Neural progenitor cell (in vitro differentiated cells): ENCODE results near the gene GXYLT1. TPM values are rescaled to one million over a fixed set of nuclear protein-coding genes. Genes with fewer than 3 reads are reported as not detected.

ENCODE experiments used
- DNase-seq: peaks from one replicate; pipeline ENCODE4 v3.0.0-alpha.2; 2016; ENCODE audit warnings: low spot score
- H2AFZ ChIP-seq: fragments of 200-600 bp; sonication (generic); replicated peaks from 2 replicates; pipeline ENCODE4 v1.6.1; 2016; ENCODE audit warnings: antibody characterized with exemption
- H3F3A ChIP-seq: fragments of 200-600 bp; sonication (generic); 2 replicates; pipeline ENCODE4 v1.6.1; 2016; ENCODE audit warnings: antibody characterized with exemption, low read depth
- H3K27ac ChIP-seq: fragments of 200-600 bp; sonication (generic); 2 replicates; pipeline ENCODE4 v1.5.1; 2016; ENCODE audit warnings: mild to moderate bottlenecking
- H3K27me3 ChIP-seq: fragments of 200-600 bp; sonication (generic); 2 replicates; pipeline ENCODE4 v1.6.1; 2016; ENCODE audit warnings: mild to moderate bottlenecking, moderate library complexity
- H3K36me3 ChIP-seq: fragments of 200-600 bp; sonication (generic); 2 replicates; pipeline ENCODE4 v1.5.1; 2016
- H3K4me1 ChIP-seq: fragments of 200-600 bp; sonication (generic); 2 replicates; pipeline ENCODE4 v1.6.1; 2016; ENCODE audit warnings: mixed run types
- H3K4me2 ChIP-seq: fragments of 200-600 bp; sonication (generic); 2 replicates; pipeline ENCODE4 v1.6.1; 2016
- H3K4me3 ChIP-seq: fragments of 200-600 bp; sonication (generic); 2 replicates; pipeline ENCODE4 v1.5.1; 2016
- H3K79me2 ChIP-seq: fragments of 200-600 bp; sonication (generic); 2 replicates; pipeline ENCODE4 v1.6.1; 2016; ENCODE audit warnings: low read depth
- H3K9ac ChIP-seq: fragments of 200-600 bp; sonication (generic); 2 replicates; pipeline ENCODE4 v1.6.1; 2016
- H3K9me3 ChIP-seq: fragments of 200-600 bp; sonication (generic); 2 replicates; pipeline ENCODE4 v1.5.1; 2016; ENCODE audit warnings: low read depth
- H4K20me1 ChIP-seq: fragments of 200-600 bp; sonication (generic); 2 replicates; pipeline ENCODE4 v1.6.1; 2016; ENCODE audit warnings: low read depth
- H3K27ac Mint-ChIP-seq: 3 replicates; pipeline ENCODE4 v1.8.0; 2021; ENCODE audit warnings: mixed read lengths
- H3K27me3 Mint-ChIP-seq: 2 replicates; pipeline ENCODE4 v1.8.0; 2022; ENCODE audit warnings: low read depth, mild to moderate bottlenecking, inconsistent platforms, moderate library complexity, mixed read lengths; ENCODE audit not compliant: insufficient read depth
- H3K36me3 Mint-ChIP-seq: 3 replicates; pipeline ENCODE4 v1.8.0; 2021; ENCODE audit warnings: mixed read lengths
- H3K4me1 Mint-ChIP-seq: 3 replicates; pipeline ENCODE4 v1.8.0; 2021; ENCODE audit warnings: mixed read lengths
- H3K4me3 Mint-ChIP-seq: 3 replicates; pipeline ENCODE4 v1.8.0; 2021; ENCODE audit warnings: mild to moderate bottlenecking, moderate library complexity, mixed read lengths
- H3K9me3 Mint-ChIP-seq: 3 replicates; pipeline ENCODE4 v1.8.0; 2020; ENCODE audit warnings: mixed read lengths
- EZH2 ChIP-seq: fragments of 200-600 bp; sonication (generic); IDR thresholded peaks from 2 replicates; pipeline ENCODE4 v1.6.1; 2017; ENCODE audit warnings: antibody characterized with exemption, mild to moderate bottlenecking, moderate library complexity
- EZH2phosphoT487 ChIP-seq: fragments of 200-600 bp; sonication (generic); IDR thresholded peaks from 2 replicates; pipeline ENCODE4 v1.6.1; 2017; ENCODE audit warnings: antibody characterized with exemption
- total RNA-seq: library from RNA; depleted of rRNA; stranded (reverse); fragments of >200 nt; gene quantifications from 2 replicates; pipeline ENCODE4 v1.2.3, GENCODE V29; 2015; ENCODE audit warnings: low replicate concordance
- TF ChIP-seq, protein P1 (sequence below): fragments of 200-600 bp; sonication (generic); IDR thresholded peaks from 2 replicates; pipeline ENCODE4 v1.5.1; 2017; ENCODE audit warnings: antibody characterized with exemption, mild to moderate bottlenecking

Gene GXYLT1
- total RNA-seq, 1 donor from 2014 or later = 27.5 TPM

DNA sequence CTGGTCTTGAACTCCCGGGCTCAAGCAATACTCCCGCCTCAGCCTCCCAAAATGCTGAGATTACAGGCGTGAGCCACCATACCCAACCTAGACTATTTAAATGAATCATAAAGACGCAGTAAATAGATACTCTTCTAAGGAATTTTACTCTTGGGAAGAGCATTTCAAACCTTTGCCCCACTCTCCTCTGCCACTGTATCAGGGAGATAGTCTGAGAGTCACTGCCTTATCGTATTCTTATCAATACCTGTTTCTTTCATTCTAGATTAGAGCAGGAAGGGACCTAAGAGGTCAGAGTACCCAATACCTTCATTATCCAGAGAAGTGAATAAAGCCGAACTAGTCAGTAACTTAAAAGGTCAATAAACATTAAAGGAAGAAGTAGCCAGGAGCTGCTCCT, 15.8 kb downstream of the GXYLT1 start:
- Mint-ChIP-seq H3K4me3 (no peak overlapping the region), H3K4me1 (peaks cover 7% of the 10 kb centered on the region), H3K9me3 (peaks cover 7% of the 10 kb centered on the region), H3K36me3 (peaks cover 7% of the 10 kb centered on the region), H3K27me3 (no peaks in the 10 kb centered on the region), H3K27ac (no peak overlapping the region)
- TF ChIP-seq EZH2phosphoT487 (no peak), EZH2 (no peak)
- TF ChIP-seq, protein P1, sequence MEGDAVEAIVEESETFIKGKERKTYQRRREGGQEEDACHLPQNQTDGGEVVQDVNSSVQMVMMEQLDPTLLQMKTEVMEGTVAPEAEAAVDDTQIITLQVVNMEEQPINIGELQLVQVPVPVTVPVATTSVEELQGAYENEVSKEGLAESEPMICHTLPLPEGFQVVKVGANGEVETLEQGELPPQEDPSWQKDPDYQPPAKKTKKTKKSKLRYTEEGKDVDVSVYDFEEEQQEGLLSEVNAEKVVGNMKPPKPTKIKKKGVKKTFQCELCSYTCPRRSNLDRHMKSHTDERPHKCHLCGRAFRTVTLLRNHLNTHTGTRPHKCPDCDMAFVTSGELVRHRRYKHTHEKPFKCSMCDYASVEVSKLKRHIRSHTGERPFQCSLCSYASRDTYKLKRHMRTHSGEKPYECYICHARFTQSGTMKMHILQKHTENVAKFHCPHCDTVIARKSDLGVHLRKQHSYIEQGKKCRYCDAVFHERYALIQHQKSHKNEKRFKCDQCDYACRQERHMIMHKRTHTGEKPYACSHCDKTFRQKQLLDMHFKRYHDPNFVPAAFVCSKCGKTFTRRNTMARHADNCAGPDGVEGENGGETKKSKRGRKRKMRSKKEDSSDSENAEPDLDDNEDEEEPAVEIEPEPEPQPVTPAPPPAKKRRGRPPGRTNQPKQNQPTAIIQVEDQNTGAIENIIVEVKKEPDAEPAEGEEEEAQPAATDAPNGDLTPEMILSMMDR = no peak
- DNase-seq = no peak
- H4K20me1 ChIP-seq = peaks cover 9% of the 10 kb centered on the region
- H3K27ac ChIP-seq = no peak overlapping the region
- H3K4me1 ChIP-seq = peaks cover 14% of the 10 kb centered on the region
- no peak overlapping the region for H3K9ac ChIP-seq
- no peaks in the 10 kb centered on the region for H3K9me3 ChIP-seq
- no peak overlapping the region for H3K4me2 ChIP-seq
- no peak overlapping the region for H2AFZ ChIP-seq
- H3K79me2 ChIP-seq = peaks cover 76% of the 10 kb centered on the region
- H3F3A ChIP-seq = peaks cover 13% of the 10 kb centered on the region
- no peaks in the 10 kb centered on the region for H3K27me3 ChIP-seq
- H3K4me3 ChIP-seq = no peak overlapping the region
- H3K36me3 ChIP-seq = no peaks in the 10 kb centered on the region

DNA sequence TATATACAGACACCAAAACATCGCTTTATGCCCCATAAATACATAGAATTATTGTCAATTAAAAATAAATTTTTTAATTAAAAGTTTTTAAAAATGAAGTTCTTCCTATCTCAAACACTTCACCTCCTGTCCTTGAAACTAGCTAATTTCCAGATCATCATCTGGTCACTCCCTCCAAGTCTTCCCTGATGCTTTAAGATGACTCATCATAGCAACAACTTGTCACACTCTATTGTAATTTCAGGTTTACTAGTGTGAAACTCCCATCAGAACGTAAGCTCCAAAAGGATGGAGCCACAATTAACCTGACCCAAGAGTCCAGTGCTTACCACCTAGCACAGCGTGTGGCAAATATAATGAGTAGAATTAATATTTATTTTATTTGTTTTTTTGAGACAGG, 16.3 kb downstream of the GXYLT1 start:
- Histone ChIP-seq H3K79me2 (peaks cover 76% of the 10 kb centered on the region), H2AFZ (no peak overlapping the region), H3K27ac (no peak overlapping the region), H3K27me3 (no peaks in the 10 kb centered on the region), H3K4me3 (no peak overlapping the region), H3F3A (peaks cover 13% of the 10 kb centered on the region), H4K20me1 (peaks cover 9% of the 10 kb centered on the region), H3K36me3 (no peaks in the 10 kb centered on the region), H3K4me1 (peaks cover 14% of the 10 kb centered on the region), H3K9ac (no peak overlapping the region), H3K9me3 (no peaks in the 10 kb centered on the region), H3K4me2 (no peak overlapping the region)
- peaks cover 2% of the 10 kb centered on the region for H3K36me3 Mint-ChIP-seq
- peaks cover 7% of the 10 kb centered on the region for H3K4me1 Mint-ChIP-seq
- no peak overlapping the region for H3K27ac Mint-ChIP-seq
- peaks cover 4% of the 10 kb centered on the region for H3K9me3 Mint-ChIP-seq
- no peaks in the 10 kb centered on the region for H3K27me3 Mint-ChIP-seq
- no peak for TF ChIP-seq EZH2
- no peak overlapping the region for H3K4me3 Mint-ChIP-seq
- DNase-seq = no peak

DNA sequence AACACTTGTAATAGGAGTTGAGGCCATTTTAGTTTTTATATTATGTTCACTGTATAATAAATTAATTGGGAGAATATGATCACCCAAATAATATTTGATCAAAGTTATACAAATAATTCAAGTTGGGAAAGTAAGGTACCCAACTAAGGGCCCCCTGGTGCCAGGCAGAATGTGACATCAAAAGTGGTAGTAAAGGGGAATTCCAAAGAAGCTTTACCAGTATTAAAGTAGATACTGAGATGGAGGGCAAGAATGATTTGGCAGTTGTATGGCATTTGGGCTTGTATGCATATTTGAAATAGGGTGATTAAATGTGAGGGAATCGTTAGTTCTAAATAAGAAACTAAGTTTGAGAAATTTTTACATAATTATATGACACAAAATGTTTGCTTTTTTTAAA, 17.7 kb downstream of the GXYLT1 start:
- Histone ChIP-seq H3K27ac (no peak overlapping the region), H3F3A (peaks cover 13% of the 10 kb centered on the region), H3K4me3 (no peak overlapping the region), H3K27me3 (no peaks in the 10 kb centered on the region), H3K9me3 (no peaks in the 10 kb centered on the region), H3K9ac (no peak overlapping the region), H3K79me2 (peaks cover 77% of the 10 kb centered on the region), H3K4me1 (peaks cover 14% of the 10 kb centered on the region), H2AFZ (no peak overlapping the region), H4K20me1 (peaks cover 9% of the 10 kb centered on the region), H3K4me2 (no peak overlapping the region), H3K36me3 (no peaks in the 10 kb centered on the region)
- no peaks in the 10 kb centered on the region for H3K27me3 Mint-ChIP-seq
- H3K9me3 Mint-ChIP-seq = no peaks in the 10 kb centered on the region
- TF ChIP-seq EZH2phosphoT487 (no peak), EZH2 (no peak)
- TF ChIP-seq, protein P1 = no peak
- H3K4me3 Mint-ChIP-seq = no peak overlapping the region
- H3K4me1 Mint-ChIP-seq = peaks cover 7% of the 10 kb centered on the region
- H3K36me3 Mint-ChIP-seq = no peaks in the 10 kb centered on the region
- DNase-seq = no peak
- H3K27ac Mint-ChIP-seq = no peak overlapping the region

DNA sequence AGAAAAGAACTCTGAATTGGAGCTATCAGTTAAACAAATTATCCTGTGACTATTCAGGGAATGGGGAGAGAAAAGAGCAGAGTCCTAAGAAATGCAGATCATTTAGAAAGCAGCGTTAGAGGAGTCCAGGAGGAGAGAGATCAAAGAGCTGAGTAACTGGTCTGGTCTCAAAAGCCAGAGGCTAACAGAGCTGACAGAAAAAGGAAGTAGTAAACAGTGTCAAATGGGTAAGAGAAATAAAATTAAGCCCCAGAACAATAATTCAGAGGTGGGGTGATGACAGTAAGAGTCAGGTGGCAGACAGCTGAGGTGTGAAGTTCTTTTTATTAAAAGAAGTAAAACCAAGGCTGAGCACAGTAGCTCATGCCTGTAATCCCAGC, 19.3 kb downstream of the GXYLT1 start:
- no peak overlapping the region for H3K4me3 Mint-ChIP-seq
- H3K9me3 Mint-ChIP-seq = no peaks in the 10 kb centered on the region
- H3K4me2 ChIP-seq = no peak overlapping the region

More for the DNA sequence above, 19.3 kb downstream of the GXYLT1 start:
- Histone ChIP-seq H3K9me3 (no peaks in the 10 kb centered on the region), H3K79me2 (peaks cover 77% of the 10 kb centered on the region), H3K36me3 (no peaks in the 10 kb centered on the region), H3K9ac (no peak overlapping the region), H4K20me1 (peaks cover 9% of the 10 kb centered on the region), H3K27me3 (no peaks in the 10 kb centered on the region), H3F3A (peaks cover 13% of the 10 kb centered on the region), H3K4me1 (peaks cover 14% of the 10 kb centered on the region), H3K4me3 (no peak overlapping the region), H2AFZ (no peak overlapping the region), H3K27ac (peak overlapping the region; percentile 54)
- peaks cover 5% of the 10 kb centered on the region for H3K36me3 Mint-ChIP-seq
- H3K27me3 Mint-ChIP-seq = no peaks in the 10 kb centered on the region
- no peak for DNase-seq
- no peak overlapping the region for H3K27ac Mint-ChIP-seq
- H3K4me1 Mint-ChIP-seq = peaks cover 4% of the 10 kb centered on the region
- TF ChIP-seq EZH2 (no peak), EZH2phosphoT487 (no peak)
- TF ChIP-seq, protein P1 = no peak
